Mucosa of gallbladder (tissue), 1 donor: ENCODE results near the gene EPS8. TPM values are rescaled to one million over a fixed set of nuclear protein-coding genes. Genes with fewer than 3 reads are reported as not detected.
A peak's percentile ranks its signal among the peaks of the same experiment; 100 is the strongest.
"Not testable (repeated sequence)": the region's sequence is repeated elsewhere in the genome, so short reads cannot be mapped to it uniquely, and the experiment has no call there.

Experiments used
- DNase-seq: peaks from one replicate; pipeline ENCODE4 v3.0.0-alpha.2; 2020; ENCODE audit warnings: low spot score
- total RNA-seq: library from RNA; stranded (reverse); gene quantifications from one replicate; pipeline ENCODE4 v1.2.1, GENCODE V29; 2021
- donor health status: DM: no; HTN: no; CAD: no.

The EPS8 gene
- total RNA-seq, 1 donor from 2014 or later: 150 TPM

DNA sequence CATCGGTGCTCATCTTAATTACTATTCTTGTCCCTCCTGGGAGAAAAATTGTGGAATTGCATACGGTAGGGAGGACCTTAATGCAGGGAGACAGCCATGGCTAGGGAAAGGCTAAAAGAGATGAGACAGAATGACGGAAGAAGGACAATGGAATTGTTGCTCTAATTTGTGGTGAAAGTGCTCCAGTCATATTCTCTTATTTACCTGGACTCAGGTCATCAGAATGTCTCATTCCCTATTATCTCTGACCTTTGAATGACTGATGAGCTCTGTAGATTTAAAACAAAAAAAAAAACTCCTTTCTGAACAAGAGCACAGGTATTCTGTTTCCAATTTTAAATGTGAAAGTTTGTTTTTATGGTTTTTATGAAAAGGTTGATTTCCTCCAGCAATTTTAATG is 8.6 kb upstream of the EPS8 start:
- no peak for DNase-seq

DNA sequence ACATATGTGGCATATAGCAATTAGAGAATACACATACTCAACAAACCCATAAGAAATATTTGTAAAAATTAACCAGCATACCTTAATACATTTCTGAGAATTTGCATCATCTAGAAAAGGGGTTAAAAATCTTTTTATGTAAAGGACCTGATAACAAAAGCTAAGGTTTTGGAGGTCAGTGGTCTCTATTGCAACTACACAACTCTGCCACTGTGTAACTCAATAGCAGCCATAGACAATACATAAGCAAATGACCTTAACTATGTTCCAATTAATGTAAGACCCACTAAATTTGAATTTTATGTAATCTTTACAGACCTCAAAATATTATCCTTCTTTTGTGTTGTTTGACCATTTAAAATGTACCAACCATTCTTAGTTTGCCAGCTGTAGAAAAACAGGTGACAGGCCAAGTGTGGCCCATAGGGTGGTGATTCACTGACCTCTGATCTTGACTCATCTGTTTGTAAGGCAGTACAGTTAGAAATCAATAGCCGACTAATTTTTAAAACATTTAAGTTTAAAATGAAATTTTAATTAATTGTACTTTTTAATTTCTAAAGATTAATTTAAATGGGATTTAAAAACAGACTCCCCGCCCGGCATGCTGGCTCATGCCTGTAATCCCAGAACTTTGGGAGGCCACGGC is 7.4 kb upstream of the EPS8 start:
- peak; percentile 39 for DNase-seq

DNA sequence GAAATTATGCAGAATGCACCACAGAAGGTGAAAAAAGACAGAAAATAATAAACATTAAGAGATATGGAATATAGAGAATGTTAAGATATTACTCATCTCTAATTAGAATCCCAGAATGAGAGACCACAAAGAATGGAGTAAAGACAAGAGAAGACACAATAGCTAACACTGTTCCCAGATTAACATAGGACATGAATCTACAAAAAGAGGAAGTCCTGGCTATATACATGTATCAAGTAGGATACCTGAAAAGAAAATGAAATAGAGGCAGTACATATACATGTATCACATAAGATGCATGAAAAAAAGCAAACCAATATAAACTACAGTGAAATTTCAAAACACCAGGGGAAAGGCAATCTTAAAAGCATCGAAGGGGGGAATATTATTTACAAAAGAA is 5.6 kb upstream of the EPS8 start:
- DNase-seq: no peak

DNA sequence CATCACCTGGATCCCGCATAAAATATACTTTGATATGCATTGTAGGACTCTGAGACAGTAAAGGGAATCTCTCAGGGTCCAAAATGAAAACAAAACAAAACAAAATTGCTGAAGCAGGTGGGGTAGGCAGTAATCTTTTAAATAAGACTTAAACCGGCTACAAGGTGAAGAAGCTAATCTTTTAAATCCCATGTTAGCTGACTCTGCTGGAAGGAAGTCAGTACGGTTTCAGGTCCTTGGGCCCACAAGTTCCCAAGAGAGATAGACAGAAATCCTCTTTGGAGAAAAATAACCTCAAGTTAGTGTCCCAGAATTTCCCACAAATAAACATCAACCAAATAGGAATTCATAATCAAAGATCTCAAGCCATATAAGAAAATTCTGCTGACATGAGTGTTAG is 5.0 kb upstream of the EPS8 start:
- DNase-seq: no peak

DNA sequence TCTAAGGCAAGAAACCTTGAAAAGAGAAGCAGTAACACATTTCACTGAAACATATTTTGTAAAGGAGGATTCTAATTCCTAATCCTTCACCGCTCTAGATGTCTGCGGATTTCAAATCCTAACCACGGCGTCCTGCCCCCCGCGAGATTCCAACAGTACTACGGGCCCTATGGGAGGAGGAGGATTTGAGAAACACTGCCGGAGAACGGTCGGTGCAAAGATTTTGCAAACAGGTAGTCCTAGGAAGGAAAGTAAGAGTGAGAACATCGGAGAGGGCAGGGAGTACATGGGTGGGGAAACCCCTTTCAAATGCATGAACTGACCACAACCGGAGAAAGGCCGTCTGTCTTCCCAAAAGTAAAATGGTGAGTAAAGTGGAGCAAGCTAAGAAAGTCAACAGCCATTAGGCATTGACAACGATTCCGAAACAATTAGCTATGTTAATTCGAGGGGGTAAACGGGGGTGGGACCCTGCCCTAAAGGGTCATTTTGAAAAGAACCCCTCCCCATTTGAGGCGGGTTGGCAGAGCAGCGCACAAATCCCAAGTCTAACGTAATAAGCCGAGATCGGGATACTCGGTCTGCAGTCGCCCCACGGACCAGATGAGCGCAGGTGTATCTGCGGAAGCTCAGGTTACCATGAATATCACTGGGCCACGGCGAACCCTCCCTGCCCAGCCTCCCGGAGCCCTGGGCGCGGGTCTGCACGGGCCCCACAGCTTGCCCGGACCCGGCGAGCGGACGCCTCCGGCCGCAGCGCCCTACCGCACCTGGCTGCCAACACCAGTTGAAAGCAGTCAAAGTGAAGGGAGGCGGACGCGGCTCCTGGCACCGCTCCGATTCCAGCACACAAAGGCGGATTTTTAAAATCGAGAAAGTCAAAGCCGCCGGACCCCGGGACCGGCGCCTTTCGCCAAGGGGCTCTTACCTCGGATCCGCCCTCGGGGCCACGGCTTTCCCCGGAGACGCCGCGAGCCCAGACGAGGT is 662 bp downstream of the EPS8 start:
- peak; percentile 49 for DNase-seq

DNA sequence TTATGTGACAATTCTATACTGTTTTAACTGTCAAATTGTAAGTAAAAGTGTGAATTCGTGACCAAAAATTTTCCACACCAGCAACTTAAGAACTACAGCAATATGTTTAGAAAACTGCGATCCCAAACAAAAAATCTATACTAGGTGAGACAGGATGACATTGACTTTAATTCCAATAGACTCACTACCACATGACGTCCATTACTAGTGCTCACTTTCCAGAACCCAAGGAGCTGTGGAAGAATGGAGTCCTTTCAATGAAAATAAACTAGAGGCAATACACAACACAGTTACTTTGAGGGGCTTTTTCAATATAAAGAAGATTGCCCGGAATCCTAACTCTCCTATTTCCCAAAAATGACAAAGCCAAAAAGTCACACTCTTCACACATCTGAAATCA is 1.4 kb downstream of the EPS8 start:
- DNase-seq: no peak

DNA sequence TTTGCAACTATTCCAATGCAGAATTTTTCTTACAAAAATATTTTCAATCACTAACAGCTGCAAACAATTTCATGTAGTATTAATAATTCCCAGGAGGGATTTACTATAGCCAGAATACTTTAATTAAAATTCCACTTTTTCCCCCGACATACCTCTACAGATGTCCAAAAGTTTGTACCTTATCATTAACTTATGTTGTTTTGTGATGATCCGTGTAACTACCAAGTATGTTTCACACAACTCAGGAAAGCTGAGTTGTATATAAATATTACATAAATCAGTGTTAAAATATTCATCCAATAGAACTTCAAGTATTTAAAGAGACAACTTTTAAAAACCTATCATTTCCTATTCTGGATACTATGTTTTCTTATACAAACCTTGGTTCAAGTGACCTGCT is 2.4 kb downstream of the EPS8 start:
- no peak for DNase-seq

DNA sequence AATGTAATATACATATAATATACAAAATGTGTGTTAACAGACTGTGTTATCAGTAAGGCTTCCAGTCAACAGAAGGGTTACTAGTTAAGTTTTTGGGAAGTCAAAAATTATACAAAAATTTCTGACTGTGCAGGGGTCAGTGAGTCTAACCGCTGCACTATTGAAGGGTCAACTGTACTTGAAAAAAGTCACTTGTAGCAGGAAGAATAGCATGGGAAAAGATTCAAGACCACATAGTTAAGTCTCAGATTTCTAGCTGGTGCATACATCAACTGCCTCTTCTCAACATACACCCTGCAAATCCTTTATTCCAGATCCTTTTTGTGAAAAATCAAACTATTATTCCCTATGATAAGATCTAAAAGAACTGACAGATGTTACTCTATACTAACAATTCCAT is 5.9 kb downstream of the EPS8 start:
- no peak for DNase-seq

DNA sequence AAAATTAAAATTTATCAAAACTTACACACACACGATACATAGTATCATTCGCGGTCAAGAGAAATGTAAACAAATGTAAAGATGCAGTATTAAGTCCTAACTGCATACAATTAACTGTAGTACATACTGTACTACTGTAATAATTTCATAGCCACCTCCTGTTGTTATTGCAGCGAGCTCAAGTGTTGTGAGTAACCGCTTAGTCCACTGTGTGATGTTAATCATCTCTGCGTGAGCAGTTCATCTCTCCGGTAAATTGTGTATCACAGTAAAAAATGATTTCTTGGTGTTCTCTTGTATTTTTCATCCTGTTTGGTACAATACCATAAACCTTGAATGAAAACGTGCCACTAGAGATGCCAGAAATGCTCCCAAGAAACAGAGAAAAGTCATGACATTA is 6.5 kb downstream of the EPS8 start:
- no peak for DNase-seq

DNA sequence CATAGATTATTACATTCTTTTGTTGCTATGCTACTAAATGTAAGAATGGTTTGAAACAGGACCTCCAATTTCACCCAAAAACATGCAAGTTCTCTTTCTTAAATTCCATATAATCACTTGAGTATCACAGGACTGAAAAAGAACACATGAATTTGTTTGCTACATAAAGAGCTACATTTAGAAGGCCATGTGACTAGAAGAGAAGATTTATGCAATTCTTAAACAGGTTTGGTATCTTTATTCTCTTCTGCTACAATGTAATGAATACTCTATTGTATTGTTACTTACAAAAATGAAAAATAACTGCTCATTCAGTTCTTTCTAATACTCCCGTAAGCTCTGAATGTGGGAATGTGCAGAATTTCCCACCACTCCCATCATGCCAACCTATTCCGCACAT is 9.3 kb downstream of the EPS8 start:
- DNase-seq: no peak

DNA sequence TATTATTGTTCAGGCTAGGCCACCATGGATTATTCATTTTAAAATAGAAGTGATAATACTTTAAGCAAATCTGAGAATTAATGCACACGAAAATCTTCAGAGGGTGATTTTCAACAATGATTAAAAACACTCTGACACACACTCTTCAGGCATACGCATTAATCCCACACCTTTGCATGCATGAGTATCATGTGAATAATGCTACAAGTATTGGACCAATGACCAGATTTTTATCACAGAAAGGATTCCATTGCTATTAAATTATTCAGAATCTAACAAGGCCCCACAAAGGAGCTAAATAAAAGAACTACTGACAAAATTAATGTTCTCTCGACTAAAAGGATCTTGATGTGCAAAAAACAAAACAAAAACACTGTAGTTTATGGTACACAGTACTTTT is 11.1 kb downstream of the EPS8 start:
- DNase-seq: no peak

DNA sequence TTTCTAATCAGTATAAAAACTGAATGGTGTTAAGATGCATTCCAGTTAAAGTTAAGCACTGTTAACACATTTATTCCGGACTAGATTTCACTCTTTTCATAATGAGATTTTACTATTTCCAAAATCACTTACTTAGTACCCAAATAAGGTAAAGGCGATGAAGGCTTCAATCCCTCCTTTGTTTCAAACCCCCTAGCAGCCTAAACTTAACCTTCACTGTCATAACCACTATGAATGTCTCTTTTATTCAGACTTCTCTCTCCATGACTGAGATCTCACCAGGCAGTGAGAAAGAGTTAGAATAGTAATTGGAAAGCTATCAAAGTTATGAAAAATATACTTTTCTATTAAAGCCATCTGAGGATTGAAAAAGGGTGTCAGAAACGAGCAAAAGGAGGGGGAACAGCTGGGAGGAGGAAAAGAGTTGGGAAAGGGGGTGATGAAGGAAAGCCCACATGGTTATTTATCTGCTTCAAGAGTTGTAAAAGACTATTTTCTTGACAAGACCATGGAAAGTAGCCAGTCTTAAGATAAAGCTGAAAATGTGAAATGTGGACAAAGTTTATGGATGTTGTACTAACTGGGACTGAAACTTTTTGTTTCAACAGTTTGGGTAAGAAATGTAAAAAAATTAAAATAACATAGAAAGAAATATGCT is 11.7 kb downstream of the EPS8 start:
- no peak for DNase-seq

DNA sequence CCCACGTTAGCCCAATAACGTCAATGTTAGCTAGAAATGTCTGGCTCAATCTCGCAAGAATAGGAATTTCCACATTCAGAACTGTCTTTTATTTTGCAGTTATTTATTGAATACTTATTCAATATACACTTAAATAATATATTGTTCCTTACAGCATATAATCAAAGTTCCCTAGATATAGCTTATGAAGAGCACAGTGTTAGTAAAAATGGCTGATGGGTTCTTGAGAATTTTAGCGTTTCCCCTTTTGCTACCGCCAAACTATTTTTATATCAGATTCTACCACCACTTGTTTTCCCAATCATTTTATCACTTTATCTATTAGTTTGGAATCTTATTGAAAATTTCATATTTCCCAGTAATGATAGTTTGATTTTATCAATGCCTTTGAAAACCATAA is 12.7 kb downstream of the EPS8 start:
- no peak for DNase-seq

DNA sequence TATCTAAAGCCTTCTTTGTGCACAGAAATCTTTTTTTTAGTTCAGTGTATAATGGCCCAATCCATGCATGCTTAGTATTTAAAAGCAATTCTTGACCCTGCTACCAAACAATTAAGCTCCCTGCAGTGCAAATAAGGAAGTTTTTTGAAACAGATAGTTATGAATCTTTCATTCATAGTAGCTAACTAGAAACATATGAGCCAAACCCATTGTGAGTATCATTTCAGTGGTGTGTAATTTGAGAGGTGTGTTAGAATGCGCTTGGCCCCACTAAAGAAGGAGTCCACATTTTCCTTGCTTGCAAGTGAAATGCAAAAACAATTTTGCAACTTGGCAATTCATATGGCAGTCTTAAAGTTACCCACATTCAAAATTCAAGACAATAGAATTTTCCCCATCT is 14.4 kb downstream of the EPS8 start:
- no peak for DNase-seq

DNA sequence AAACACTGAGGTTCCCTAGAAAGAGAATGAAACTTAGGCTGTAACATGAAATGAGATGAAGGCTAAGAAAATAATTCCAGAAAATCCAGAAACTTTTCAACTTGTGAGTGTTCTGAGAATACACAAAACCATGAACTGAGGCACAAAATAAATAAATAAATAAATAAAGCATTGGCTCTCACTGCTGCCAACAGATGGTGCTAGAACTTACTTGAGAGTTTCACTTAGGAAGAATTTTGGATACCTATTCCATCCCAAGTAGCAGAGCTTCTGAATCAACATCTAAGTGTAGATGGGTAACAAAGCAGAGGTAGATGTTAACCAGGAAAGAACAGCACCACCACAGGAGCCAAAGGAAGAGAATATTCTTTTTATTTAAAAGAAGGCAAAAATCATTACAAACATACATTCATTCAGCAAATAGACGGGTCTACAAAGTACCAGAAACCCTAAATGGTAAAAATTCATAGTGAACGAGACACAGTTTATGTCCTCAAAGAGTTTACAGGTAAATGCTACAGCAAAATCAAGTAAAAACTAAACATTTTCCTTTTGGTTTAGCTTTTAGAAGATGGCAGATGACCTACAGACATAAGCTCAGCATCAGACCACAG is 16.7 kb downstream of the EPS8 start:
- no peak for DNase-seq

DNA sequence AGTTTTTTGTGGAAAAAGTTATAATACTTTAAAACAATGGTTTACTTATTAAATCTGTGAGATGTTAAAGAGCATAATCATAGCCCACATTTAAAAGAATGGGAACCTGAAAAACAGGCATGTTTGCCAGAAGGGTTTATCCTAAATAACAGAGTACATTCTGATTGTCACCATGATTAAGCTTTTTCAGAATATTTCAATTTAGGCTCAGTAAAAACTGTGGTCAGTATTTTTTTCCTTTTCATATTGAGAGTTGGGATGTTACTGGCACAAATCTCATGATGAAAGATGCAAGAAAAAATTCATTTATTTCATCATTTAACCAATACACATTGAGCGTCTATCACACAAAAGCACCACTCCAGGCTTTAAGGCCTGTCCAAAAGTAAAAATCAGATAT is 18.6 kb downstream of the EPS8 start:
- no peak for DNase-seq

DNA sequence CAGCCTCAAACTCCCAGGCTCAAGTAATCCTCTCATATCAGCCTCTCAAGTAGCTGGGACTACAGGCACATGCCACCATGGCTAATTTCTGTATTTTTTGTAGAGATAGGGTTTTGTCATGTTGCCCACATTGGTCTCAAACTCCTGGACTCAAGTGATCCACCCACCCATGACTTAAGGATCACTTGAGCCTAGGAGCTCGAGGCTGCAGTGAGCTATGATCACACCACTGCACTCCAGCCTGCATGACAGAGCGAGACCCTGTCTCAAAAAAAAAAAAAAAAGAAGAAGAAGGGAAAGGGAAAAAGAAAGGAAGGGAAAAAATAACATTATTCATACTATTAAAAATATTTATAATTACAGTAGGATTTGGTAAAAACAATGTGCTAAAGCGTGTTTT is 19.2 kb downstream of the EPS8 start:
- no peak for DNase-seq

DNA sequence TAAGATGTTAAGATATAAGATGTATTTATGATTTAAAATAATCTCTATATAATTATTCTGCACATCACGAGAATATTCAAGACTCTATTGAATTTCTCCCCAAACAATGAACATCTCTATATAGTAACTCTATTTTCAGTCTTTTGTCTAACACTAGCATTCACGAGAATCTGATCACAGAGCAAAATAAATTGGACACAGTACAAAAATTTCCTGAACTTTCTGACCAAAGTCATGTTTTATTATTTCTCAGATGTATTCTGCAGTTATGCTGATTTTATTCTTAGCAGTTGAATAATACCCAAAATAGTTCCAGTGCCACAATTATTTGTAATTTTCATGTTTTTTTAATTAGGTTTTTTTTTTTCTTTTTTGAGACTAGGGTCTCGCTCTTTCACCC is 19.6 kb downstream of the EPS8 start:
- no peak for DNase-seq

DNA sequence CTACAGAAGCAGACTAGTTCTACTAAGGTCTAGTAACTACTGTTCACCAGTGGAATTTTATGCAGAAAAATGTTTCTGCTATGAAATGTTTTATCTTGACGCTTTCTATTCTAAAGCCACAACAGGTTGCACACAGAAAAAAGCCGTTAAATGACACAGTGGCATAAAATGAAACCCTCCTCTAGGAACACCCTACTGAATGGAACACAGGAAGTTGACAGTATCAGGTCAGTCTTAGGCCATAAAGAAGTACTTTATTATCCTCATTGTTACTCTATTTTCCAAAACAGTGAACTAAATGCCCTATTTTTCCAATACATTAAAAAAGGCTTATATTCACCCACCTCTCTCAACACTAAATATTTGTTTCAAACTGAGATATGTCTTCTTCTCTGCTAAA is 21.9 kb downstream of the EPS8 start:
- DNase-seq: no peak

DNA sequence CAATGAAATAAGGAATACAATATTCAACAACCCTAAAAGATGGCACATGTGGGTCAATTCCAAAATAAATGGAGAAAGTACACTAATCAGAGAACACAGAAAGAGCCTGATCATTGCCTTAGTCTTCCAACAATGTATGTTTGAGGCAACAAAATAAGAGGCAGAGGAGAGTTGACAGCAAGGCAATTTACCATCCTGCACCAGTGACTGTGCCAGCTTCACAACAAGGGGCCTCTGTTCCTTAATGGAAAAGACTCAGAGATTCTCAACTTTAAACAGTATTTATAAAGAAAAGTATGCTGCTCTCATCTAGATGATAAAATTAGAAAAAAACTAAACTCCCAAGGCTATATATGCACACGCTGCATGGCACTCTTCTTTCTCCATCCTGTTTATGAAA is 25.9 kb downstream of the EPS8 start:
- DNase-seq: no peak

DNA sequence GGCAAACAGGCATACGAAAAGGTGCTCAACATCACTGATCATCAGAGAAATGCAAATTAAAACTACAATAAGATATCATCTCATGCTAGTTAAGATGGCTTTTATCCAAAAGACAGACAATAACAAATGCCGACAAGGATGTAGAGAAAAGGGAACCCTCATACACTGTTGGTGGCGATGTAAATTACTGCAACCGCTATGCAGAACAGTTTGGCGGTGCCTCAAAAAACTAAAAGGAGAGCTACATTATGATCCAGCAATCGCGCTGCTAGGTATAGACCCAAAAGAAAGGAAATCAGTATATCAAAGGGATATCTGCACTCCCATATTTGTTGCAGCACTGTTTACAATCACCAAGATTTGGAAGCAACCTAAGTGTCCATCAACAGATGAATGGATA is 27.0 kb downstream of the EPS8 start:
- not testable (repeated sequence) for DNase-seq

DNA sequence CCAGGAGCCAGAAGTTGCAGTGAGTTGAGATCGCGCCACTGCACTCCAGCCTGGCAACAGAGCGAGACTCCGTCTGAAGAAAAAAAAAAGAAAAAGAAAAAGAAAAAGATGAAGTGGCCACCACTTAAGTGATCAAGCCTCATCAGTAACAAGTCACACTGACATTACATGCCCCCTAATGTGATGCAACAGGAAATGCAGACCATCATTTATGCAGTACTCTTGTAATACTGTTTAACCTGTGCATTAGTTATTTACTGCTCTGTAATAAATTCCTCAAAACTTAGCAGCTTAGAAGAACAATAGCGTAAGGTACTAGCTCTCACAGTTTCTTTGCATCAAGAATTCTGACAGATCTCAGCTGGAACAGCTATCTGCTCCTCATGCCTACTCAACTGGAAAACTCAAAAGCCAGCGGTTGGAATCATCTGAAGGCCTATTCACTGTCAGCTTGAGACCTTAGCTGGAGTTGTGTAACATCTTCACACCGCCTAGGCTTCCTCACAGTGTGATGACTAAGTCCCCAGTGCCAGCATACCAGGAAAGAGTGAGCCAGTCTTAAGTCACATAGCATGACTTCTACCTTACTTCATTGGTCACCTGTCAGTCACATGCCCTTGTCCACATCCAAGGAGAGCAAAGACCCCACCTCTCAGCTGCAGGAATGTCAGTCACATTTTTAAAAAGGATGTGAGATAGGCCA is 31.5 kb downstream of the EPS8 start:
- DNase-seq: no peak
